ENCODE results near the gene RAI1.

Gene RAI1

DNA sequence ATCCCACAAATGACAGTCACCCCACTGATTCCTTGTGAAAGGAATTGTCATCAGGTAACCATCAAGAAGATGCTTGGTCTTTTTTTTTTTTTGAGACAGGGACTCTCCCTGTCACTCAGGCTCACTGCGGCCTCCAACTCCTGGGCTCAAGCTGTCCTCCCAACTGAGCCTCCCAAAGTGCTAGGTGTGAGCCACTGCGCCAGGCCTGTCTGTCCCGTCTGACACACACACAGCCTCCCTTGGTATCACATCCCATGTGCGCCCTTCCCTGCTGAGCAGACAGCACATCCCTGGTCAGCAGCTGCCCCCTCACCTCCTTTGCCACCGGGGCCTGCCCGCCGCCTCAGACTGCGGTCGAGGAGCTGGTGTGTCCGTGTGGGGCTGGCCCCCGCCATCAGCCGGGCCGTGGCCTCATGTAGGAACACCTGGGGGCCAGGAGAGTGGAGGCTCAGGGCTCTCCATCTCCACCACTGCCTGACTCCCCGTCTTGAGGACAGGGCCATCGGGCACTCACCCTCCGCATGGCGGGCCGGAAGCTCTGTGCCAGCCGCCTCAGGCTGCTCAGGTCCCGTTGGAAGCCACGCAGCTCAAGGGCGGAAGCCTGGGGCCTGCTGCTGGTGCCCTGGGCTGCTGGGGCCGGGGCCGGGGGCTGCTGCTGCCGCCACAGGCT lies 131.9 kb downstream of the RAI1 start:
- no peak for DNase-seq (ENCODE audit: low read depth)
- TF ChIP-seq, protein P1, sequence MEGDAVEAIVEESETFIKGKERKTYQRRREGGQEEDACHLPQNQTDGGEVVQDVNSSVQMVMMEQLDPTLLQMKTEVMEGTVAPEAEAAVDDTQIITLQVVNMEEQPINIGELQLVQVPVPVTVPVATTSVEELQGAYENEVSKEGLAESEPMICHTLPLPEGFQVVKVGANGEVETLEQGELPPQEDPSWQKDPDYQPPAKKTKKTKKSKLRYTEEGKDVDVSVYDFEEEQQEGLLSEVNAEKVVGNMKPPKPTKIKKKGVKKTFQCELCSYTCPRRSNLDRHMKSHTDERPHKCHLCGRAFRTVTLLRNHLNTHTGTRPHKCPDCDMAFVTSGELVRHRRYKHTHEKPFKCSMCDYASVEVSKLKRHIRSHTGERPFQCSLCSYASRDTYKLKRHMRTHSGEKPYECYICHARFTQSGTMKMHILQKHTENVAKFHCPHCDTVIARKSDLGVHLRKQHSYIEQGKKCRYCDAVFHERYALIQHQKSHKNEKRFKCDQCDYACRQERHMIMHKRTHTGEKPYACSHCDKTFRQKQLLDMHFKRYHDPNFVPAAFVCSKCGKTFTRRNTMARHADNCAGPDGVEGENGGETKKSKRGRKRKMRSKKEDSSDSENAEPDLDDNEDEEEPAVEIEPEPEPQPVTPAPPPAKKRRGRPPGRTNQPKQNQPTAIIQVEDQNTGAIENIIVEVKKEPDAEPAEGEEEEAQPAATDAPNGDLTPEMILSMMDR (conservative IDR thresholded peaks at IDR 0.05; ENCODE audit: low read depth, low read length): no peak
- H3K4me3 ChIP-seq (ENCODE audit: low read length): no peak overlapping the region

DNA sequence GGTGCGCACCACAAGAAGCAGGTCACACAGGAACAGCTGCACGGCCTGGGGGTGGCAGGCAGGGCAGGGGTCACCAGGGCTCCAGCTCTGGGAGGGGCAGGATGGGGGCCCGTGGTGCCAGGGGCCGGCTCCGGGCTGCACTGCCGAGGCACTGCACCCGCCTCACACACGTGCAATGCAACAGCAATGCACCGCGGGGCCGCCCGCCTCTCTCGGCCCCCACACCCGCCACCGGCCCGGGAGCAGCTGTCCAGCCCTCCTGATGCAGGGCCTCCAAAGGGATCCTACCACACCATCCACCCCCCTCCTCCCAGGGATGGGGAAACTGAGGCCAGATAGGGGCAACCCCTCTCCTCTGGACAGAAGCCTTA lies 132.5 kb downstream of the RAI1 start:
- TF ChIP-seq, protein P1 (conservative IDR thresholded peaks at IDR 0.05; ENCODE audit: low read depth, low read length): no peak
- DNase-seq (ENCODE audit: low read depth): no peak

GRCh38 chr17:17814162-17815061 lies 133.2 kb downstream of the RAI1 start:
- H3K4me3 ChIP-seq (ENCODE audit: low read length): no peak overlapping the region
- no peak for DNase-seq (ENCODE audit: low read depth)
- TF ChIP-seq, protein P1 (conservative IDR thresholded peaks at IDR 0.05; ENCODE audit: low read depth, low read length): no peak

More for the DNA sequence above, 132.5 kb downstream of the RAI1 start:
- H3K4me3 ChIP-seq (ENCODE audit: low read length): no peak overlapping the region

DNA sequence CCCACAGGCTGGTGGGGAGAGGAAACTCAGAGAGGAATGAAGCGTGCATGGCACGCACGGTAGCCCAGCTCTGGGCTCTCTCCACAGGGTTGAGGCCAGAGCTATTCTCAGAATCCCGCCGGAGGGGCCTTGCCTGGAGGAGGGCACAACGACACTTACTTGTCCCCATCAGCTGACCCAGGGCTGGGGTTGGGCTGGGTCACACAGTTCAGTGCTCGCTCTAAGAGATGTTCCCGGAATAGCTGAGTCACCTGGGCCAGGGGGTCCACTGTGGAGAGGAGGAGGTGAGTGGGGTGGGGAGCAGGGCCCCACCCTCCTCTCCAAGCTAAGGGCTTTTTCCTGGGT lies 133.8 kb downstream of the RAI1 start:
- no peak for DNase-seq (ENCODE audit: low read depth)
- TF ChIP-seq, protein P1 (conservative IDR thresholded peaks at IDR 0.05; ENCODE audit: low read depth, low read length): no peak
- no peak overlapping the region for H3K4me3 ChIP-seq (ENCODE audit: low read length)

DNA sequence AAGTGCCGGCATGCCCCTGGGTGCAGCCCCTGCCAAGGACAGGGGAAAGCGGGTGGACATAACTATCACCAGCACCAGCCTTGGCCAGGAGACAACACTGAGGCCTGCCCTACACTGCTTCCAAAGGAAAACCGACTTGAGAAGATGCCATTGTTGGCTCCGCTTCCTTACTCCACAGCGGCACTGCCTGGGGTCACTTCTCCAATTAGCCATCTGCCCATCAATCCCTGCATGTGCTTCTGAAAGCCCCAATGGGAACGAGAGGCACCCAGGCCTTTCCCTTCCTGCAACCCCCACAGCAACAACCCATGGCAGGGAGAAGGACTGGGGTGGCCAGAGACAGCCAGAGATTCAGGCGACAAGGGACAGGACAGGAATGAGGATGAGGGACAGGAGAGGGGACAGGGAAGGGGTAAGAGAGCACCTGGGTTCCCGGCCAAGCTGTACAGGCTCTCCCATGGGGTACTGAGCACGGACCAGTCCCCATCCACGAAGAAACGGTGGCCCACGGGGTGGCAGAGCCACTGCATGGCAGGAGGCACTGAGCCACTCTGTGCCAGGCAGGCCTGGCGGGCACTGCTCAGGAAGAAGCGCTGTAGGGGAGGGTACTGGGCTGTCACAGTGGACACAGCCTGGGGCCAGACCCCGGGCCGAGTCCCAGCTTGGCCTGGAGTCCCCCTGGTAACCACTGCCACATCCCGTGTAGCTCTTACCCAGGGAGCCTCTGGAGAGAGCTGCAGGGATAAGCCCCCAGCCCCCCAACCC lies 134.4 kb downstream of the RAI1 start:
- no peak for DNase-seq (ENCODE audit: low read depth)
- no peak overlapping the region for H3K4me3 ChIP-seq (ENCODE audit: low read length)
- TF ChIP-seq, protein P1 (conservative IDR thresholded peaks at IDR 0.05; ENCODE audit: low read depth, low read length): no peak

DNA sequence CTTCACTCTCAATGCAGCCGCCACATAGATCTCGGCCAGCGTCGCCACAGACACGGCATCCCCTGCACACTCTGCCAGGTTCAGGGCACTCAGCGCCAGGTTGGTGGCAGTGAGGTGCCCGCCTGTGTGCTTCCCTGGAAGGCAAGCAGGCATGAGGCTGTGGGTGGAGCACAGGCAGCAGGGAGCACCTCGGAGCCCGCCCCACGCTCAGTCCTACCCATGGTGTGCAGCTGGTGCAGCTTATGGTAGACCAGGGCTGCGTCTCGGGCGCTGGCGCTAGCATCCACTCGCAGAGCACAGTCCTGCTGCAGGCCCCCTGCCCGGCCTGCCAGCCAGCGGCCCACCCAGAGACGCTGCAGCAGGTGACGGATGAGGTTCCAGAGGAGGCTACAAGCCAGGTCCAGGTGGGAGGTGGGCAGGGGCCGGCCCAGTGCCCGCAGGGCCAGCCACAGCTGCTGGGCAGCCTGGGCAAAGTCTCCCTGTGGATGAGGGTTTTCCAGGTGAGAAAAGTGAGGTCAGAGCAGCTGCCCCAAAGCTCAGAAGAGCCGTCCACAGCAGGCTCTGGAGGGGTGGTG lies 135.1 kb downstream of the RAI1 start:
- TF ChIP-seq, protein P1 (conservative IDR thresholded peaks at IDR 0.05; ENCODE audit: low read depth, low read length): no peak

More for the DNA sequence above, 135.1 kb downstream of the RAI1 start:
- no peak for DNase-seq (ENCODE audit: low read depth)
- no peak overlapping the region for H3K4me3 ChIP-seq (ENCODE audit: low read length)
